Midbrain (tissue), 1 donor: ENCODE measurements around the gene UTP3.
"Not testable (repeated sequence)": the region's sequence is repeated elsewhere in the genome, so short reads cannot be mapped to it uniquely, and the experiment has no call there.

ENCODE experiments used
- DNase-seq: peaks from one replicate; lab custom pipeline; 2025; lab: John Stamatoyannopoulos, UW

UTP3 gene

GRCh38 chr4:70687821-70688794, at the start of gene UTP3:
Gene UTP3, plus strand, starts transcription at chr4:70688532. Its CDS starts 146 bp downstream, at chr4:70688678.
- peak; percentile 100 for DNase-seq

- no peak for DNase-seq
These were observed 48.1 kb upstream of the UTP3 start for GRCh38 chr4:70640192-70640591.

GRCh38 chr4:70650741-70651140, 37.6 kb upstream of the UTP3 start:
- not testable (repeated sequence) for DNase-seq

- peak; percentile 19 for DNase-seq
These were observed 36.3 kb upstream of the UTP3 start for GRCh38 chr4:70651864-70652506.

- DNase-seq = no peak
These were observed 33.7 kb upstream of the UTP3 start for GRCh38 chr4:70654605-70655011.

- no peak for DNase-seq
These were observed 31.0 kb upstream of the UTP3 start for GRCh38 chr4:70657326-70657725.

- DNase-seq = no peak
These were observed 29.9 kb upstream of the UTP3 start for GRCh38 chr4:70658418-70658817.

- no peak for DNase-seq
These were observed 28.2 kb upstream of the UTP3 start for GRCh38 chr4:70660106-70660505.

- not testable (repeated sequence) for DNase-seq
These were observed 26.9 kb upstream of the UTP3 start for GRCh38 chr4:70661309-70661922.

GRCh38 chr4:70666369-70666768, 22.0 kb upstream of the UTP3 start, which contains the start of gene JCHAIN:
Gene JCHAIN, minus strand, starts transcription at chr4:70666508. Its CDS starts 18 bp downstream, at chr4:70666490.
- DNase-seq = no peak

- no peak for DNase-seq
These were observed 20.4 kb upstream of the UTP3 start for GRCh38 chr4:70667740-70668535.

- DNase-seq = no peak
These were observed 17.9 kb upstream of the UTP3 start for GRCh38 chr4:70670332-70671014.

- no peak for DNase-seq
These were observed 17.2 kb upstream of the UTP3 start for GRCh38 chr4:70671091-70671490.

- no peak for DNase-seq
These were observed 14.1 kb upstream of the UTP3 start for GRCh38 chr4:70674191-70674590.

GRCh38 chr4:70674731-70675130, 13.6 kb upstream of the UTP3 start:
- DNase-seq = no peak

GRCh38 chr4:70676554-70677090, 11.7 kb upstream of the UTP3 start:
- DNase-seq = no peak

- no peak for DNase-seq
These were observed 9.8 kb upstream of the UTP3 start for GRCh38 chr4:70678383-70678999.

- DNase-seq = no peak
These were observed 7.4 kb upstream of the UTP3 start for GRCh38 chr4:70680934-70681333.

GRCh38 chr4:70681704-70682103, 6.6 kb upstream of the UTP3 start:
- no peak for DNase-seq

GRCh38 chr4:70682142-70682541, 6.2 kb upstream of the UTP3 start:
- DNase-seq = not testable (repeated sequence)
